ENCODE data around the gene HMGCS2. TPM values are rescaled to one million over a fixed set of nuclear protein-coding genes. Genes with fewer than 3 reads are reported as not detected.

HMGCS2 gene
- not detected in 2 replicates for total RNA-seq

DNA sequence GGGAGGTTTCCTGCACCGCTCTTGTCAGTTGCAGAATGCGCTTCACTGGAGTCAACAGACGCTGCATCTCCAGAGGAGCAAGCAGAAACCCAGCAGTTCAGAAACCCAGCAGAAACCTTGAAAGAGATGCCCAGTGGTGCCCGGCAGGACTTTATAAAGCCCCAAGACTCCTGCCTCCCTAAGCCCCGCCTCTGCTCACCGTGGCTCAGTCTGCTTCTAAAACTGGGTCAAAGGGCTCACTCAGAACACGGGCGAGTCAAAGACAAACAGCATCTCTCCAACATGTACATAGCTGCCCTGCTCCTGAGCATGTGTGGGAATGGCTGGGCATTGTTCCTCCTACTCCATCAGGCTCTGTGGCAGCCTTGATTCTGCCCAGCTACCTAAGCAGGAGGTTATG is at the start of gene HMGCS2:
Gene HMGCS2 (minus strand): TSS at position 128 of the 400 bp plus-strand sequence. CDS start 61 bp downstream, at position 67.

DNA sequence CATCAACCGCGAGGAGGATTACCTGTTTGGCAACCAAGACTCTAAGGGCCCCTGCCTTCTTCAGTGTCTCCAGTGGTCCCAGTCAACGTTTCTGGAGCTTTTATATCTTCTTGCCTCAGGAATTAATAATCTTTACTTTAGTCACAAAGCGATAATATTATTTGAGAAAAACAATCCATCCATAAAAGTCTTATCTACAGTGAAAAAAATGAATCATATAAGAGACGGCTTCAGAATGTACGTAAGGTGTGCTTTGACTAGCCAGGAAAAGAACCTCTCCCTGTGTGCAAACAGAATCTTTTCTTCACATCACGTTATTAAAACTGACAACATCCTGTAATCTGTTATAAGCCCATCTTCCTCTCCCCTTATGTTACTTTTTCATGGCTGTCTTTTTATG is 42.7 kb upstream of the HMGCS2 start, which contains the start of gene REG4:
Gene REG4 (minus strand): TSS at position 74 of the 400 bp plus-strand sequence. CDS start 2,691 bp downstream, outside the sequence.

DNA sequence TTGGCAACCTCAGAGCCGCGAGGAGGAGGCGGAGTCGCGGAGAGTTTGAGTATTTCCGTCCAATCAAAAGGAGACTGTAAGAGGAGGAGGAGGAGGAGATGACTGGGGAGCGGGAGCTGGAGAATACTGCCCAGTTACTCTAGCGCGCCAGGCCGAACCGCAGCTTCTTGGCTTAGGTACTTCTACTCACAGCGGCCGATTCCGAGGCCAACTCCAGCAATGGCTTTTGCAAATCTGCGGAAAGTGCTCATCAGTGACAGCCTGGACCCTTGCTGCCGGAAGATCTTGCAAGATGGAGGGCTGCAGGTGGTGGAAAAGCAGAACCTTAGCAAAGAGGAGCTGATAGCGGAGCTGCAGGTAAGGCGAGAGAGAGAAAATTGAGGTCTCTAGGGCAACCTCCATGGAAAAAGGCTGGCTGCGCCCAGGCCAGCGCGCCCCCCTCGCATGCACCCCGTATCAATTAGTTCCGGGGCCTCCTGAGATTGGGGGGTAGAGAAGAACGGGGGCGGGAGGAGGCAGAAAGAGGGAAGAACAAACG is 56.8 kb downstream of the HMGCS2 start, which contains the start of gene PHGDH:
Gene PHGDH (plus strand): TSS at position 131 of the 538 bp plus-strand sequence. CDS start 89 bp downstream, at position 220.

Other genes with a start within 250 kb of the HMGCS2 start
- 7.4 and 11.7 TPM in 2 replicates for gene ZNF697, start 120.6 kb downstream of the HMGCS2 start, total RNA-seq
- 81.4 and 131 TPM in 2 replicates for gene PHGDH, start 57.0 kb downstream of the HMGCS2 start, total RNA-seq
- gene REG4, start 42.6 kb upstream of the HMGCS2 start, total RNA-seq = not detected in 2 replicates
- not detected in 2 replicates for gene ADAM30, start 127.6 kb upstream of the HMGCS2 start, total RNA-seq